KMS-11 (cell line): ENCODE results near the gene DNAJC15.
"Not testable (repeated sequence)": the region's sequence is repeated elsewhere in the genome, so short reads cannot be mapped to it uniquely, and the experiment has no call there.

ENCODE experiments used
- H2AFZ ChIP-seq: fragments of 200-600 bp; sonication (generic); 2 replicates; pipeline ENCODE4 v1.6.1; 2016; ENCODE audit warnings: antibody characterized with exemption, mixed run types, low read depth
- H3K27ac ChIP-seq: fragments of 200-600 bp; sonication (generic); 2 replicates; pipeline ENCODE4 v1.6.1; 2016; ENCODE audit warnings: mild to moderate bottlenecking, mixed run types
- H3K27me3 ChIP-seq: fragments of 200-600 bp; sonication (generic); 2 replicates; pipeline ENCODE4 v1.6.1; 2017; ENCODE audit warnings: mild to moderate bottlenecking, low read depth, mixed run types, moderate library complexity; ENCODE audit not compliant: insufficient read depth
- H3K36me3 ChIP-seq: fragments of 200-600 bp; sonication (generic); 2 replicates; pipeline ENCODE4 v1.6.1; 2017; ENCODE audit warnings: mild to moderate bottlenecking, mixed run types; ENCODE audit not compliant: insufficient read depth
- H3K4me1 ChIP-seq: fragments of 200-600 bp; sonication (generic); 2 replicates; pipeline ENCODE4 v1.6.1; 2016; ENCODE audit warnings: mild to moderate bottlenecking, low read depth, mixed run types; ENCODE audit not compliant: poor library complexity, severe bottlenecking
- H3K4me2 ChIP-seq: fragments of 200-600 bp; sonication (generic); 2 replicates; pipeline ENCODE4 v1.7.0; 2016; ENCODE audit warnings: mild to moderate bottlenecking, mixed run types
- H3K4me3 ChIP-seq: fragments of 200-600 bp; sonication (generic); IDR thresholded peaks from 2 replicates; pipeline ENCODE4 v1.6.1; 2017; ENCODE audit warnings: low read depth, low read length, mixed read lengths; ENCODE audit not compliant: insufficient read depth
- H3K79me2 ChIP-seq: fragments of 200-600 bp; sonication (generic); 2 replicates; pipeline ENCODE4 v1.6.1; 2016; ENCODE audit warnings: low read depth, mixed run types; ENCODE audit not compliant: insufficient read depth
- H3K9ac ChIP-seq: fragments of 200-600 bp; sonication (generic); 2 replicates; pipeline ENCODE4 v1.6.1; 2016; ENCODE audit warnings: mild to moderate bottlenecking, mixed run types
- H4K20me1 ChIP-seq: fragments of 200-600 bp; sonication (generic); 2 replicates; pipeline ENCODE4 v1.6.1; 2016; ENCODE audit warnings: mild to moderate bottlenecking, mixed run types; ENCODE audit not compliant: insufficient read depth
- CTCF ChIP-seq: fragments of 200-600 bp; sonication (generic); conservative IDR thresholded peaks from 2 replicates; pipeline ENCODE4 v1.6.1; 2017; ENCODE audit warnings: low read depth, mild to moderate bottlenecking, antibody characterized with exemption, low read length, moderate library complexity, mixed read lengths

Gene DNAJC15

DNA sequence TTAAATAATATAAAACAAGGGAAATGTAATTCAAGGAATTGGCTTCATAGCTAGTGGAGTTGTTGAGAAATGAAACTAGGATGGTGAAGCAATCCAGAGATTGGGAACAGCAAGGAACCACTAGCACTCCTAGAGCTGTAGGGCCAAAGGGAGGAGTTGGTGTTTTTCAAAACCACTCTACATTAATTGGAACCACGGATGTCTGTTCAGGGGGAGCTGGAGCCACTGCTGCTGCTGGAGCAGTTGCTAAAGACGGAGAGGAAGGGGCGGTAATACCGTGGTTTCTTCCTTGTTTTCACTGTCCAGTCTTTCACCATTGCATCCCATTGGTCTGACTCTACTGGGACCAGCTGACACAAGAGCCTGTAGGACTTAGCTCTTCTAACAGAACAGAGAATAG is 8.5 kb downstream of the DNAJC15 start:
- no peak for TF ChIP-seq CTCF
- H3K4me3 ChIP-seq: no peak overlapping the region
- no peaks in the 10 kb centered on the region for H4K20me1 ChIP-seq
- H3K4me1 ChIP-seq: no peaks in the 10 kb centered on the region
- no peak overlapping the region for H3K9ac ChIP-seq
- H3K27ac ChIP-seq: no peak overlapping the region
- no peaks in the 10 kb centered on the region for H3K36me3 ChIP-seq
- H2AFZ ChIP-seq: no peak overlapping the region
- H3K4me2 ChIP-seq: no peak overlapping the region
- H3K27me3 ChIP-seq: no peaks in the 10 kb centered on the region
- no peaks in the 10 kb centered on the region; the same call in 1 of the 2 replicates for H3K79me2 ChIP-seq

GRCh38 chr13:43033038-43033437 is 9.7 kb downstream of the DNAJC15 start:
- H4K20me1 ChIP-seq: no peaks in the 10 kb centered on the region
- no peak overlapping the region for H3K4me2 ChIP-seq
- TF ChIP-seq CTCF: no peak
- H3K9ac ChIP-seq: no peak overlapping the region
- H3K36me3 ChIP-seq: no peaks in the 10 kb centered on the region
- no peak overlapping the region for H3K4me3 ChIP-seq
- H2AFZ ChIP-seq: no peak overlapping the region
- no peak overlapping the region for H3K27ac ChIP-seq
- H3K79me2 ChIP-seq: no peaks in the 10 kb centered on the region; the same call in 1 of the 2 replicates
- H3K27me3 ChIP-seq: no peaks in the 10 kb centered on the region
- H3K4me1 ChIP-seq: no peaks in the 10 kb centered on the region

DNA sequence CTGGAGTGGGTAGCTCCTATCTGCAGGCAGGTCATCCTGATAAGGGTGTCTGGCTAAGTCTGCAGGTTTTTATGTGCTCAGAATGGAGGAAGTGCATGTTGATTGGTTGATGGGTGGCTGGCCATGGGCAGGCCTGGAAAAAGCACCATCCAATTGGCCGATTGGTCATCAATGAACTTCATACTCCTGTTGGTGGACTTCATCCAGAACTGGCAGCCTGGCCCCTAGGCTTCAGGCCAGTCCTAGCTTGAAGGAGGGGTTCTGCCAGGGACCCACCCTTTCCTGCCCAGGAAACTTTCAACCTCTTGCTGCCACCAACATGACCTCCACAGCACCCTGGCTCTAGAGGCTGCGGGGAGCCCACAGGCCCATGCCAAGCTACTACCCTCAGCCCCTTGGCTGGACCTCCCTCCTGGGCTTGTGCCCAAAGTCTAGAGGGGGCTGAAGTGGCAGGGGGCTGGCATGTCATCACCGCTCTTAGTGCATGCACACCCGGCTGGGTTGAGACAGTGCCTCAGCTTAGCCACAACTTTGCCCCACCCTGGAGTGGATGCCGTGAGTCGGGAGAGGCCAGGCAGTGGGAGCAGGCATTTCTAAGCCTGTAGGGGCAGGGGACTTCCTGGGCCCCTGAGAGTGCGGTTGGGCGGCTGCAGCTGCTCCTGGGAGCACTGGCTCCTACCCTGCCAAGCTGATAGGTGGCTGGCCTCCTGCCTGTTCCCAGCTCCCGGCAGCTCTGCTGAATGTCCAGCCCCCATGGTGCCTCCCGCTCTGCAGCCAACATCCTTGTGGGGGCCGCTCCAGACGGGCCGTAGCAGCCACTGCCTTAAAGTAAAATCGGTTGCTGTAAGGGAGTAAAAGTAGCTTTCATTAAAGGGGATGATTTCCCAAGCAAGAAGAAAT is 13.2 kb downstream of the DNAJC15 start:
- no peaks in the 10 kb centered on the region for H3K4me1 ChIP-seq
- H2AFZ ChIP-seq: no peak overlapping the region
- H3K4me3 ChIP-seq: no peak overlapping the region
- TF ChIP-seq CTCF: no peak
- H3K36me3 ChIP-seq: no peaks in the 10 kb centered on the region
- H3K4me2 ChIP-seq: no peak overlapping the region
- no peak overlapping the region for H3K9ac ChIP-seq
- H3K27ac ChIP-seq: no peak overlapping the region
- H3K27me3 ChIP-seq: no peaks in the 10 kb centered on the region
- no peaks in the 10 kb centered on the region for H4K20me1 ChIP-seq
- no peaks in the 10 kb centered on the region; the same call in 1 of the 2 replicates for H3K79me2 ChIP-seq

DNA sequence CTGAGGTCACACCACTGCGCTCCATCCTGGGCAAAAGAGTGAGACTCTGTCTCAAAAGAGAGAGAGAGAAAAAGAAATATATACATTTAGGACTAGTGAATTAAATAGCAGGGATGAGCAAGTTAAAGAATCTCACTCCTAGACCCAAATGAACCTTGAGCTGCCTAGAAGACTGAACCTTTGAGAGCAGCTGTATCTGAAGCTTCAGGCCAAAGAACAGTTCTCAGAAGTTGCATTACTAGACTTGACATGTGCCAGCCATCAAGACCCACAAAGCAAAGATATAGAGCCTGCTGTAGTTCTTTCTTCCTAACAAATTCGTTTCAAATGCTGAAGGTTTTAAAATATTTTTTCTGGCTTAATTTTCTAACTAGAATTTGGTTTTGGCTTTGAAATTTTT is 16.6 kb downstream of the DNAJC15 start:
- H3K4me2 ChIP-seq: no peak overlapping the region
- no peaks in the 10 kb centered on the region for H3K79me2 ChIP-seq
- no peaks in the 10 kb centered on the region for H4K20me1 ChIP-seq
- no peak overlapping the region for H3K4me3 ChIP-seq
- peaks cover 19% of the 10 kb centered on the region for H3K4me1 ChIP-seq
- TF ChIP-seq CTCF: no peak
- no peak overlapping the region for H3K27ac ChIP-seq
- H3K36me3 ChIP-seq: no peaks in the 10 kb centered on the region
- no peak overlapping the region for H2AFZ ChIP-seq
- no peaks in the 10 kb centered on the region for H3K27me3 ChIP-seq
- no peak overlapping the region for H3K9ac ChIP-seq

DNA sequence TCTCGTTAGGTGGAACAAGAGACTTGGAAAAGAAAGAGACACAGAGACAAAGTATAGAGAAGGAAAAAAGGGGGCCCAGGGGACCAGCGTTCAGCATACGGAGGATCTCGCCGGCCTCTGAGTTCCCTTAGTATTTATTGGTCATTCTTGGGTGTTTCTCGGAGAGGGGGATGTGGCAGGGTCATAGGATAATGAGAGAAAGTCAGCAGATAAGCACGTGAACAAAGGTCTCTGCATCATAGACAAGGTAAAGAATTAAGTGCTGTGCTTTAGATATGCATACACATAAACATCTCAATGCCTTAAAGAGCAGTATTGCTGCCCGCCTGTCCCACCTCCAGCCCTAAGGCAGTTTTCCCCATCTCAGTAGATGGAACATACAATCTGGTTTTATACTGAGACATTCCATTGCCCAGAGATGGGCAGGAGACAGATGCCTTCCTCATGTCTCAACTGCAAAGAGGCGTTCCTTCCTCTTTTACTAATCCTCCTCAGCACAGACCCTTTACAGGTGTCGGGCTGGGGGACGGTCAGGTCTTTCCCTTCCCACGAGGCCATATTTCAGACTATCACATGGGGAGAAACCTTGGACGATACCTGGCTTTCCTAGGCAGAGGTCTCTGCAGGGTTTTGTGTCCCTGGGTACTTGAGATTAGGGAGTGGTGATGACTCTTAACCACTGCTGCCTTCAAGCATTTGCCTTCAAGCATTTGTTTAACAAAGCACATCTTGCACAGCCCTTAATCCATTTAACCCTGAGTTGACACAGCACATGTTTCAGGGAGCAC is 17.4 kb downstream of the DNAJC15 start:
- not testable (repeated sequence) for H3K4me3 ChIP-seq, H2AFZ ChIP-seq, H3K9ac ChIP-seq, H4K20me1 ChIP-seq, H3K4me2 ChIP-seq, H3K79me2 ChIP-seq, H3K36me3 ChIP-seq, H3K27me3 ChIP-seq, H3K27ac ChIP-seq
- peaks cover 22% of the 10 kb centered on the region for H3K4me1 ChIP-seq
